Uterus (tissue), 4 donors: ENCODE data around the gene CTNND1. TPM values are rescaled to one million over a fixed set of nuclear protein-coding genes. Genes with fewer than 3 reads are reported as not detected.

Source experiments
- DNase-seq, 2 donors: peaks; one replicate each; pipeline ENCODE4 v3.0.0-alpha.2; 2019 to 2020
- H3K27ac ChIP-seq, 2 donors: fragments of 200-600 bp; sonication (generic); 1 replicate in 1 of 2; 2 replicates in 1 of 2; pipeline ENCODE4 v1.5.1; 2016 to 2018
- H3K27me3 ChIP-seq, 2 donors: fragments of 200-600 bp; sonication (generic); one replicate each; pipeline ENCODE4 v1.5.1; 2018 to 2019; ENCODE audit warnings: control low read depth in 1 of 2
- H3K36me3 ChIP-seq, 2 donors: fragments of 200-600 bp; sonication (generic); one replicate each; pipeline ENCODE4 v1.5.1; 2019; ENCODE audit warnings: control low read depth in 1 of 2
- H3K4me1 ChIP-seq, 2 donors: fragments of 200-600 bp; sonication (generic); one replicate each; pipeline ENCODE4 v1.5.1; 2018 to 2019; ENCODE audit warnings: control low read depth in 1 of 2
- H3K4me3 ChIP-seq, 2 donors: fragments of 200-600 bp; sonication (generic); 1 replicate in 1 of 2; 2 replicates in 1 of 2; pipeline ENCODE4 v1.5.1; 2018 to 2019; ENCODE audit warnings: mild to moderate bottlenecking in 1 of 2
- H3K9me3 ChIP-seq, 2 donors: fragments of 200-600 bp; sonication (generic); one replicate each; pipeline ENCODE4 v1.5.1; 2019; ENCODE audit warnings: control low read depth in 1 of 2
- CTCF ChIP-seq, 4 experiments: fragments of 200-600 bp in 2 of 4; fragments of 450-650 bp in 2 of 4; sonication (generic) in 2 of 4; IDR thresholded peaks; one replicate each; pipeline ENCODE4 v1.5.1; 2016 to 2019; ENCODE audit warnings: antibody characterized with exemption in 4 of 4, mild to moderate bottlenecking in 2 of 4, moderate library complexity in 1 of 4
- POLR2A ChIP-seq, 2 donors: fragments of 450-650 bp; IDR thresholded peaks; one replicate each; pipeline ENCODE4 v1.6.1; 2016; ENCODE audit warnings: antibody characterized with exemption in 2 of 2, mild to moderate bottlenecking in 1 of 2, moderate library complexity in 1 of 2
- intact Hi-C: fragments of 100-400 bp; cut with DNase I; formaldehyde crosslinking; loops from one replicate; pipeline ENCODE4 v1.15.1; 2023; ENCODE audit warnings: low total_unique reads
- total RNA-seq, 4 donors: library from RNA; depleted of rRNA in 3 of 4; stranded (reverse); fragments of >200 nt in 3 of 4; gene quantifications; one replicate each; pipeline versions ENCODE4 v1.1.0 to v1.2.4, GENCODE V29; 2014 to 2023
- donor health status: DM: yes; HTN: yes; CAD: no.

The CTNND1 gene
- total RNA-seq, 4 donors from 2014 or later = 54.1 to 226 (median 166) TPM

DNA sequence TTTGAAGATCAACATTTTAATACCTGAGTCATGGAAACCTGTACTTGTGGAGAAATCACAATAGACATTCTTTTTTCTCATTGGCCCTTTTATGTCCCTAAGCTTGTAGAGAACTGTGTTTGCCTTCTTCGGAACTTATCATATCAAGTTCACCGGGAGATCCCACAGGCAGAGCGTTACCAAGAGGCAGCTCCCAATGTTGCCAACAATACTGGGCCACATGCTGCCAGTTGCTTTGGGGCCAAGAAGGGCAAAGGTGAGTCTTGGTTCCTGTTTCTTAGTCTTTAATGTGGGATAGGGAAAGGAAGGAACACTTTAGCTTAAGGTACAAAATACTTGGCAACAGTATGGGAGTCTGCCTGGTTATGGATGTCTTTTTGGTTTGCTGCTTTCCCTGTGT lies 44.2 kb downstream of the CTNND1 start:
- Histone ChIP-seq H3K36me3 (peaks cover 0 to 2% of the 10 kb centered on the region in 2 donors), H3K4me1 (no peaks in the 10 kb centered on the region), H3K27me3 (no peaks in the 10 kb centered on the region), H3K9me3 (no peaks in the 10 kb centered on the region), H3K4me3 (no peak overlapping the region), H3K27ac (no peak overlapping the region)
- intact Hi-C loops = no loop called here
- DNase-seq = no peak
- TF ChIP-seq CTCF (IDR thresholded peaks at IDR 0.05) = no peak

GRCh38 chr11:57812634-57813033 lies 51.0 kb downstream of the CTNND1 start:
- no peak for DNase-seq
- TF ChIP-seq POLR2A (IDR thresholded peaks at IDR 0.05) (no peak), CTCF (IDR thresholded peaks at IDR 0.05) (no peak)
- H3K4me3 ChIP-seq = no peak overlapping the region
- no peak overlapping the region for H3K27ac ChIP-seq
- intact Hi-C loops = no loop called here
- no peaks in the 10 kb centered on the region for H3K9me3 ChIP-seq
- H3K36me3 ChIP-seq = no peaks in the 10 kb centered on the region
- no peaks in the 10 kb centered on the region for H3K27me3 ChIP-seq
- no peaks in the 10 kb centered on the region for H3K4me1 ChIP-seq

DNA sequence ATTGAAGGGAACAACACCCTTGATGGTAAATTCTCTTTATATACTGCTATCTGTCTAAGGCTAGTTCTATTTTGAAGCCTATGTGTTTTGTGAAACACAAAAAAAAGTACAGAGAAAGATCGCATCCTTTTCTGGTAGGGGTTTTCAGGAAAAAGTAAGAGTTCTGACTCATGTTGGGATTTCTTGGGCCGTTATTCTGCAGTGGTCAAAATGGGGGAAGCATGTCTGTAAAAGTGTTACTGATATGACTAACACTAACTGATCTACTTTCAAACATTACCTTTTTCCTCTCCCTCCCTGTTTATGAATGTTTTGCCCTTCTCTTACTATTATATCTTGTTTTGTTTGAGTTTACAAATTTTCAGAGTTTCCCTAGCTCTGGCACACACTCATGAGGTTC lies 53.9 kb downstream of the CTNND1 start:
- H3K27me3 ChIP-seq = no peaks in the 10 kb centered on the region
- H3K4me1 ChIP-seq = no peaks in the 10 kb centered on the region
- H3K36me3 ChIP-seq = no peaks in the 10 kb centered on the region
- intact Hi-C loops = no loop called here
- no peaks in the 10 kb centered on the region for H3K9me3 ChIP-seq
- TF ChIP-seq POLR2A (IDR thresholded peaks at IDR 0.05) (no peak), CTCF (IDR thresholded peaks at IDR 0.05) (no peak)
- H3K4me3 ChIP-seq = no peak overlapping the region
- H3K27ac ChIP-seq = no peak overlapping the region
- no peak for DNase-seq

- Histone ChIP-seq H3K4me1 (no peaks in the 10 kb centered on the region), H3K36me3 (no peaks in the 10 kb centered on the region), H3K9me3 (no peaks in the 10 kb centered on the region), H3K4me3 (no peak overlapping the region), H3K27ac (no peak overlapping the region), H3K27me3 (no peaks in the 10 kb centered on the region)
- TF ChIP-seq CTCF (IDR thresholded peaks at IDR 0.05) = no peak
- intact Hi-C loops = no loop called here
- DNase-seq = no peak
These were observed 54.3 kb downstream of the CTNND1 start for GRCh38 chr11:57815877-57816276.

DNA sequence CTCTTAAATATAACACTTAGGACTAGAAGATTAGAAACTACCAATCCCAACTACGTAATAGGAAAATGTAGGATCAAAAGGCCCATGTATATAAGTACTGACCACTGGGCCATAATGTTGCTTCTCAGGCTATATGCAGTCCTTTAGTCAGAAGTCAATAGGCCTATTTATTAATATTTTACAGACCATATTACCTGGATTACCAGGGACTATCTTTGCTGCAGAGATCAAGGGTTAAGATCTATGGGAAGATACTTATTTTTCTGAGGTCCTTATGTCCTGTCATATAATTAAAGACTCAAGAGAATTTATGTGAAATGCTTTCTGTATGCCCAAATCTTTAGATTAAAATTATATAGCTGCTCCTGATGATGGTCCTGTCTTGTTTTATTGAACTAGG lies 57.2 kb downstream of the CTNND1 start:
- TF ChIP-seq POLR2A (IDR thresholded peaks at IDR 0.05) (no peak), CTCF (IDR thresholded peaks at IDR 0.05) (no peak)
- Histone ChIP-seq H3K27ac (no peak overlapping the region), H3K4me1 (no peaks in the 10 kb centered on the region), H3K27me3 (no peaks in the 10 kb centered on the region), H3K4me3 (no peak overlapping the region), H3K36me3 (no peaks in the 10 kb centered on the region), H3K9me3 (no peaks in the 10 kb centered on the region)
- DNase-seq = no peak
- intact Hi-C loops = no loop called here
